GM18517 (cell line): Measurements from ENCODE around the gene MPDU1.
A peak's percentile ranks its signal among the peaks of the same experiment; 100 is the strongest.

Experiments used
- ATAC-seq: cut with Tn5 transposase; IDR thresholded peaks from one replicate; pipeline ENCODE4 v1.9.1; 2021; ENCODE audit warnings: mild to moderate bottlenecking, moderate library complexity; ENCODE audit not compliant: unreplicated experiment

MPDU1 gene

DNA sequence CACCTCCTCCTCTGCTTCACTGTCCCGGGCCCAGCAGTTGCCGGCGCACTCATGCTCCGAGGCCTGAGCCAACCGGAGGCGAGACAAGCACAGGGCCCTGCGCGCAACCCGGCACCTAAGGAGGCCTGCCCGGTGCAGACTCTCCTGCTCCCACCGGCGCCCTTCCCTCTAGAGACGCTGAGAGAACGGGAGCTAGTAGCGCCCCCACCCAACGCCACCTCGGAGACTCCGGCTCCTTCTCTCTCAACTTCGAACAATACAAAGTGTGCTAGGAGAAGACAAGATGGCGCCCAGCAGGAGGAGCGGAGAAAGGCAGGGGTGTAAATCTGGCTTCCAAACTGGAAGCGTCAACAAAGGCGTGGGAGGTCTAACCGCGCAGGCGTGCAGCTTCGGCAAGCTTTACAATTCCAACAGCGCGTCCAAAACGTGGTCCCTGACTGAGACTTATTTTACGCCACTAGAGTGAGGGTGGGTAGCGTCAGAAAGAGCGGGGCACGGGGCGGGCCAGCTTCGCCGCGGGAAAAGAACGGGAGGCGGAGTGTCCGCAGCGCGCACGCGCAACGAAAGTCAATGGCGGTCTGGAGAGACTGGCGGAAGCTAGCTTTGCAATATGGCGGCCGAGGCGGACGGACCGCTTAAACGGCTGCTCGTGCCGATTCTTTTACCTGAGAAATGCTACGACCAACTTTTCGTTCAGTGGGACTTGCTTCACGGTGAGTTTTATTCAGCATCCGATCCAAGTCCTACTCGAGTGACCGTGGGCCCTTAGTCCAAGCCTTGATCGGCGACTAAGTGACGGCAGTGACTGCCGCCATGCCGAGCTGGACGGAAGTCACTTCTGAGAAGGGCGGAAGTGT lies at the start of gene MPDU1:
TSS of gene MPDU1 (plus strand) at position 600 of the 857 bp plus-strand sequence. CDS start at position 611, 11 bp downstream.
- ATAC-seq = peak; percentile 68

DNA sequence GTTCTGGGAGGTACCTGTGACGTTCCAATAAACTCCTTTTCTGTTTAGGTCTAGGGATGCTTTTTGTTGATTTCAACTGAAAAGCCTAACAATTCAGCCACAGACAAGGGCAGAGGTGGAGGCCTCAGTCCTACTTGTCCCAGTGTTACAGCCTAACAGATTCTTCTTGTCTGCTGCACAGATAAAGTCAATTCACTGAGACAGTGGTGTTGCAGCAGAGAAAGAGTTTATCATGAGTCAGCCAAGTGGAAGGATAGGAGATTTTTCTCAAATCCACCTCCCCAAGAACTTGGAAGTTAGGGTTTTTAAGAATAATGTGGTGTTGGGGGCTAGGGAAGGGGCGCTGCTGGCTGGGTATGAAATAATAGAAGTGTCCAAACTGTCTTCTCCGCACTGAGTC lies 45.6 kb upstream of the MPDU1 start:
- no peak for ATAC-seq

DNA sequence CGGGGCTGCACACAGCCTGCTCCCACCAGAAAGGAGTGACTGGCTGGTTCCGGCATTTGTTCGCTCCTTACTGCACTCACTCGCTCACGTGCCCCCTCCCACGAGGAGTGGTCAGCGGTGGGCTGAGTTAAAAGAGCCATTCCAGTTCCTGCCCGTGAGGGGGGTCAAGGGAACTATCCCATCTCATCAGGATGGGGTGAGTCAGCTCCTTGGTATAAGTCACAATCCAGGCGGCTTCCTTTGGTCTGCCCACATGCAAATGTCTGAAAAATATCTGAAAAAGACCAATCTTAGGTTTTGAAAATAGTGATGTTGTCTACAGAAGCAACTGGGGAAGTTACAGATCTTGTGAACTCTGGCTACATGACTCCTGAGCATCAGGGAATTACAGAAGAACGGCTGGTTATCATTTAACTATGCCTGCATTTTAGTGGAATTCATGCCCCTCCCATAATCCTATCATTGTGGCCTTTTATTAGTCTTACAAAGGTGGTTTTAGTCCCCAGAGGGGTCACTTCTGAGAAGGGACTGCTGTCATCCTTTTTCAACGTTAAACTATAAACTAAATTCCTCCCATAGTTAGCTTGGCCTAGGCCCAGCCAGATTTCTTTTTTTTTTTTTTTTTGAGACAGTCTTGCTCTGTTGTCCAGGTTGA lies 44.6 kb upstream of the MPDU1 start:
- ATAC-seq = no peak

DNA sequence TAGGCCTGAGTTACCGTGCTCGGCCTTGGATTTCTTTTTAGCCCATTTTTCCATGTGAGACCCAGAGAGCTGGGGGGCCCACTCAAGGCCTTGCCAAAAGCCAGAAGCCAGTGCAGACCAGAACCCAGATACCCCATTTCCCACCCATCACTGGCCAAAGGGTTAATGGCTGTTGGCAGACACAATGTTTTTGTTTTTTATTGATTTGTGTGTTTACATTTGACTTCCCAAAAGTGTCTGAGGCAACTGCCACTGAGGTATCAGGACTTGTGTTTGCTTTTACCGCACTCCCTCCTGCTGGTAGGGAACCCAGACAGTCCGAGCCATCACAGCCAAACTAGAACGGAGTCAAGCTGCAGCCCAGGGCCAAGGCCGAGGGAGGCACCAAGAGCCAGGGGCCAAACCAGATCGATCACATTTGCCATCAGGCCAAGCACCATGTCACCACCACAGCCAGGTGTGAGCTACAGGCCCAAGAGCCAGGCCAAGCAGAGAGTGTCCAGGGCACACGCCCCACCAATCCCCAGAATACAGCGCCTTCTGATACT lies 42.5 kb upstream of the MPDU1 start:
- ATAC-seq = no peak

DNA sequence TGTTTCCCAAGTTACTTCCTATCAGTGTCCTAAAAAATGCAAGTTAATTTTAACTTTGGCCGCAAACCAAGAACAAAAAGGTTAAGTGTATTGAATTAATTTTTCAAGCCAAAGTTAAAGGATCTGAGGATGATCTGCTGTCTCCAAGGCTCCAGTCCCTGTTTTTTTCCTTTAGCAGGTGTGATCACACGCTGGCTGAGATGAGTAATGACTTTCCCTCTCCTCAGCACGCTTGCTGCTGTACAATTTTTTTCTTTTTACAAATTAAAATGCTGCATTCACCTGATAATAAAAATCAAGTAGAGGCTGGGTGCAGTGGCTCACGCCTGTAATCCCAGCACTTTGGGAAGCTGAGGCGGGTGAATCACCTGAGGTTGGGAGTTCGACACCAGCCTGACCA lies 38.7 kb upstream of the MPDU1 start:
- ATAC-seq = no peak

DNA sequence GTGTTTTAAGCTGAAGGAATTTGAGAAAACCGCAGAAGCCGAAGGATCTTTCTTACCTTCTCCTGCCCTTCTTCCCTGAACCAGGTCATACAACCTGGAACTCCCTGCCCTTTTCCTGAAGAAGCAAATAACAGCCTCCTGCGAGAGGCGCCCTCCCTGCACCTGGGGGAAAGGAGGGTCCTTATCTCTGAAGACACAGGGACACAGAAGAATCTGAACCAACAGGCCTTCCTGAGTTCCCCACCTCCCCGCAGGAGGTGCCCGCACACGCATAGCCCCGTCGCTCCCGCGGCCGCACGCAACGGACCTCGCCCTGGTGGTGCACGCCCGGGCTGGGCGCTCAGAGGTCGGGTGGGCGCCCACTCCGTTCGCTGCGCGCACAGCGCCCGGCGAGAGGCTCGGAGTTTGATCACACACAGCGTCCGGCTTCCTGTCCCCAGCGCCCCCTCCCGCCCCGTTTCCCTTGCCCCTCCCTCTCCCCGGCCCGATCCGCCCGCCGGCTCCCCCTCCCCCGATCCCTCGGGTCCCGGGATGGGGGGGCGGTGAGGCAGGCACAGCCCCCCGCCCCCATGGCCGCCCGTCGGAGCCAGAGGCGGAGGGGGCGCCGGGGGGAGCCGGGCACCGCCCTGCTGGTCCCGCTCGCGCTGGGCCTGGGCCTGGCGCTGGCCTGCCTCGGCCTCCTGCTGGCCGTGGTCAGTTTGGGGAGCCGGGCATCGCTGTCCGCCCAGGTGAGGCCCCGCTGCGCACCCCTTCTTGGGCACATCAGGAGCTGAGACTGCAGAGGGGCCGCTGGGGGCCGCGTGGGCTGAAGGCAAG lies 34.9 kb upstream of the MPDU1 start, which contains the start of gene TNFSF12:
TSS of gene TNFSF12 (plus strand) at position 474 of the 816 bp plus-strand sequence. CDS start at position 570, 96 bp downstream.
- ATAC-seq = no peak

DNA sequence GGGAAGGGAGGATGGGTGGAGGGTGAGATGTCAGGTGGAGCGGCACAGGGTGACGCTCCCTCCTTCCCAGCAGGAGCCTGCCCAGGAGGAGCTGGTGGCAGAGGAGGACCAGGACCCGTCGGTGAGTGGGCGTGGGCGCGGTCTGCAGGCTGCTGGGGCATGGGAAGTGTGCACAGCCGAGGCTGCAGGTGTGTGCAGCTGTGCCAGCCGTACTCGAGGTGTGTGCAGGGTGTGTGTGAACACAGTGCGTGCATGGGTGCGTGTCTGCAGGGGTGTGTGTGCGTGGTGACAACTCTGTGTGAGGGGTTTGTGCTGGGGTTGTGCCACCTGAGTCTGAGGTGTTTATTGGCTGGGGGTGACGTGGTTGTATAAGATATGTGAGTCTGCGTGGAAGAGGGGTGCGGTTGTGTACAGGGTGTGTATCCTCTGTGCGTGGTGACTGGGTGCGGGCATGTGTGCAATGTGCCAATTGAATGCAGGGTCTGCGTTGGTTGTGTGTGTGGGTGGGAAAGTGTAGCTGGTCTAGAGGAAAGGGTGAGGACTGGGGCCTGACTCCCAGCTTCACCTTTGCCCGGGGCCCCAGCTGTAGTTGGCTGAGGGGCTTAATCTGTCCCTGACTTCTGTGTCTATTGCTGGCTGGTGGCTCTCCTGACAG lies 34.1 kb upstream of the MPDU1 start:
- ATAC-seq = no peak

DNA sequence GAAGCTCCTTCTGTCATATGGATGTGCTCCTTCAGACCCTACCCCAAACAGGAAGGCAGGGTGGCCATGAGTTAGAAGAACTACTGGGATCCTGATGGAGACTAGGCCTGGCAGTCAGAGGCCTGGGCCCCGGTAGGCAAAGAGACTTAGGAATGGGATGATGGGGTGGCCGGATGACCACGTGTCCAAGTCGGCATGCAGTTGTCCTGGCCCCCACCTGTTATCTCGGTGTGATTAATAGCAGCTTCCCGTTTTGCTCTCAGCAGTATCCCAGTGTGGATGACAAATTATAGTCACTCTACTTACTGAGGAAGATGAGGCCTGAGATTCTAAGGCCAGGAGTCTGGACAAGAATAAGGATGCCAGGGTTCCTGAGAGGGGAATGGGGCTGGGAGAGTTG lies 33.3 kb upstream of the MPDU1 start:
- ATAC-seq = no peak

DNA sequence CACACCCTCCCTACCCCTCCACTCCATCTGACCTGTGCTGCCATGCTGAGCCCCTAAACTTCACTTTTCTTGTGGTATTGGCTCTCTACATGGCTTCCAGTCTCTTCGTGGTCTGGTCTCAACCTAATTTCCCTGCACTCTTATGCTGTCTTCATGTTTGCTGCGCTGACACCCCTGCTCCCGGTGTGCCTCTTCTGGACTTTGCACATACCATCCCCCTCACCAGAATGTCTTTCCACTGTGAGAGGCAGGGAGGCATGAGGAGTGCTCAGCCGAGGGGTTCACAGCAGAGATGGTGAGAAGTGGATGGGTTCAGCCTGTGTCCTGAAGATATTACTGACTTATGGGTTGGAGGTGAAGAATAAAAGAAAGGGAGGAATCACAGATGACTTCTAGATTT lies 32.3 kb upstream of the MPDU1 start:
- ATAC-seq = no peak

DNA sequence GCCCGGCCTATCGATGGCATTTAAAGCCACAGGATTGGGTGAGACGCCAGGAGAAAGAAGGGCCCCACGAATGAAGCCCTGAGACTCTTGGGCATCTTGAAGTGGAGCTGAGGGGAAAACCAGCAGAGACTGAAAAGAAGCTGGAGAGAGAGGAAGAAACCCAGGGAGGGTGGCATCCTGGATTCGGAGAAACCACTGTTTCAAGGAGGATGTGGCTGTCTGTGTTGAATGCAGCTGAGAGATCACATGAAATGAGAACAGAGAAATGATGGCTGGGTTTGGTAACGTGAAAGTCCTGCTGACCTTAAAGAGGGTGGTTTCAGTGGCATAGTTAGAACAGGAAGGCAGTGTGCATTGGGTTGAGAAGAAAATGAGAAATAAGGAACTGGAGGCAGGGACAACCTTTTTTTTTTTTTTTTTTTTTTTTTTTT lies 31.0 kb upstream of the MPDU1 start:
- ATAC-seq = peak; percentile 69

DNA sequence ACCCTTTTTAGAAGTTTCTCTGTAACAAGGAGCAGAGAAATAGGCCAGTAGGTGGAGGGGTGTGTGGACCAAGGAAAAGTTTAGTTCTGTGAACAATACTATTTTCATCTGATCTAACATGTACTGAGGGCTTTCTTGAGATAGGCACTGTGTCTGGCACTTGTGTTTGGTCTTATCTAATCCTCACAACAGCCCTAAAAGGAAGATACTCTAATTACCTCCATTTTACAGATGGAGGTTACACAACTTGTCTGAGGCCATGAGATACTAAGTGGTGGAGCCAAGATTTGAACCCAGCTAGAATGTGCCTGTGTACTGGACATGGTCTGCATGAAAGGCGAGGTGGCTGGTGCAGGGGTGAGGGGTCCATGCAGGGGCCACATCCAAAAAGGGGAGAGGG lies 30.3 kb upstream of the MPDU1 start:
- ATAC-seq = no peak

DNA sequence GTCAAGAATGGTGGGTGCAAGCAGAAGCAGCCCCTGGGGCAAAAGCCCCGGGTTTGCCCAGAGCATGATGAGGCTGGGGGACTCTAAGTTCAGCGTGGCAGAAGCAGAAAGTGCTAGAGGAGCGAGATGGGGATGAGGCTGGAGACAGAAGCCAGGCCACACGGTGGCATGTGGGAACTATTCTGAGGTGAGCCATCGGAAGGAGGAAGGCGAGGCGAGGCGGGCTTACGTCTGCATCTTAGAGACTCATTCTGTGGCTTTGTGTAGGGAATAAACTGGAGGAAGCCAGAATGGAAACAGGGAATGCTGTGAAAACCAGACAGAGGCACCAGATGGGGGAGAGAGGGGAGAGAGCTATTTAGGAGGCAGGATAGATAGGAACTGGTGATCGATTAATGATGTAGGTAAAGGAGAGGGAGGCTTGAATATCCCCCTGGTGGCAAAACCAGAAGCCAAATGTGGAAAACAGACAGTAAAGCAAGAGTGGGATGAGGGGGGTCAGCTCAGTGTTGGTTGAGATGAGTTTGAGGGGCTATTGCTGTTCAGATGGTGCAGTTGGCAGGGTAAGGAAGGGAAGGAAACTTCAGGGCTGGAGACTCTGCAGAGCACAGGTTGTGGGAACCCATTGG lies 28.2 kb upstream of the MPDU1 start:
- no peak for ATAC-seq

DNA sequence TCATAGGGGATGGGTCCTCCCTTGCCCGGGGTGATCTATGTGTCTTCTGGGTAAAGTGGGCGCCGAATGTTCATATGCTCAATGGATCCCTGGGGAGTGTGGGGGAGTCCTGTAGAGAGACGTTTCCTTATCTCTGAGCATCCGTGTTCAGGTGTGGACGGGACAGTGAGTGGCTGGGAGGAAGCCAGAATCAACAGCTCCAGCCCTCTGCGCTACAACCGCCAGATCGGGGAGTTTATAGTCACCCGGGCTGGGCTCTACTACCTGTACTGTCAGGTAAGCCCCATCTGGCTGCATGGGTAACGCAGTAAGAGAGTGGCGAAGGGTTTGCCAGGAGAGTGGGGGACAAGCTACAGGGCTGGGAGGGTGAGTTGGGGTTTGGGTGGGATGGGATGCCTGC lies 27.0 kb upstream of the MPDU1 start:
- no peak for ATAC-seq

DNA sequence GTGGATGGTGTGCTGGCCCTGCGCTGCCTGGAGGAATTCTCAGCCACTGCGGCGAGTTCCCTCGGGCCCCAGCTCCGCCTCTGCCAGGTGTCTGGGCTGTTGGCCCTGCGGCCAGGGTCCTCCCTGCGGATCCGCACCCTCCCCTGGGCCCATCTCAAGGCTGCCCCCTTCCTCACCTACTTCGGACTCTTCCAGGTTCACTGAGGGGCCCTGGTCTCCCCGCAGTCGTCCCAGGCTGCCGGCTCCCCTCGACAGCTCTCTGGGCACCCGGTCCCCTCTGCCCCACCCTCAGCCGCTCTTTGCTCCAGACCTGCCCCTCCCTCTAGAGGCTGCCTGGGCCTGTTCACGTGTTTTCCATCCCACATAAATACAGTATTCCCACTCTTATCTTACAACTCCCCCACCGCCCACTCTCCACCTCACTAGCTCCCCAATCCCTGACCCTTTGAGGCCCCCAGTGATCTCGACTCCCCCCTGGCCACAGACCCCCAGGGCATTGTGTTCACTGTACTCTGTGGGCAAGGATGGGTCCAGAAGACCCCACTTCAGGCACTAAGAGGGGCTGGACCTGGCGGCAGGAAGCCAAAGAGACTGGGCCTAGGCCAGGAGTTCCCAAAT lies 26.4 kb upstream of the MPDU1 start:
- no peak for ATAC-seq

DNA sequence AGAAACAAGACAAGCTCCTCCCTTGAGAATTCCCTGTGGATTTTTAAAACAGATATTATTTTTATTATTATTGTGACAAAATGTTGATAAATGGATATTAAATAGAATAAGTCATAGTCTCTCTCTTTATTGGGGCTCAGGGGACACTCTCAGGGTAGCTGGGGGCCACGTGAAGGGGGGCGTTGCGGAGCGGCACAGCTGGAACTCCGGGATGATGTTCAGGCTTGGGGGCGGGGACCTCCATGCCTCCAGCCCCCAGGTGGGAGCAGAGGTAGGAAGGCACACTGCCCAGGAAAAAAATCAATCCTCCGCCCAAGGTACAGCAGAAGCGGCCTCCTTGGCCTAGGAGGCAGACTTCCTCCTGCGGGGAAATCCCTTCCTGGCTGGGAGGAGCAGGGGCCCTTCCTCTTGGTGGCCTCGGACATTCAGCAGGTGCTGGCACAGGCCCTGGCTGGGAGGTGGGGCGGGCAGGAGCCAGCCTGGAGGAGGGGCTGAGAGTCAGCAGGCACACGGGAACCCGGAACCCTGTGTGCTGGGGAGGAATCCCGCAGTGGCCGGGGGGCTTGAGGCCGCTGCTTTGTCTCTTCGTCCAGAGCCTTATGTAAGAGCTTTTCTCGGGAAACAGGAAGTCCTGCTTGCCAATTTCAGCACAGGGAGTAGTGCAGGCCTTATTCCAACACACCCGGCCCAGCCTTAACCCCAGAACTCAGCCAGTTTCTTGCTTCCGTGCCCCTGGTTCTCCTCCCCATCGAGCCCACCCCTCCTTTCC lies 25.7 kb upstream of the MPDU1 start:
- no peak for ATAC-seq

DNA sequence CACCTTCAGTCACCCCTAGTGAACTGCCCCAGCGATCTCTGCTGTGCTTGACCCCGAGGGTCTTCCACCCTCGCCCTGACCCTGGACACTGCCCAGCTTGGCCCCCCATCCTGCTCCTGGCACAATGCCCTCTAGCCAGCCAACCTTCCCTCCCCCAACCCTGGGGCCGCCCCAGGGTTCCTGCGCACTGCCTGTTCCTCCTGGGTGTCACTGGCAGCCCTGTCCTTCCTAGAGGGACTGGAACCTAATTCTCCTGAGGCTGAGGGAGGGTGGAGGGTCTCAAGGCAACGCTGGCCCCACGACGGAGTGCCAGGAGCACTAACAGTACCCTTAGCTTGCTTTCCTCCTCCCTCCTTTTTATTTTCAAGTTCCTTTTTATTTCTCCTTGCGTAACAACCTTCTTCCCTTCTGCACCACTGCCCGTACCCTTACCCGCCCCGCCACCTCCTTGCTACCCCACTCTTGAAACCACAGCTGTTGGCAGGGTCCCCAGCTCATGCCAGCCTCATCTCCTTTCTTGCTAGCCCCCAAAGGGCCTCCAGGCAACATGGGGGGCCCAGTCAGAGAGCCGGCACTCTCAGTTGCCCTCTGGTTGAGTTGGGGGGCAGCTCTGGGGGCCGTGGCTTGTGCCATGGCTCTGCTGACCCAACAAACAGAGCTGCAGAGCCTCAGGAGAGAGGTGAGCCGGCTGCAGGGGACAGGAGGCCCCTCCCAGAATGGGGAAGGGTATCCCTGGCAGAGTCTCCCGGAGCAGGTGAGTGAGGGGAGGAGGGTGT lies 24.9 kb upstream of the MPDU1 start, which contains the start of gene TNFSF13:
TSS of gene TNFSF13 (plus strand) at position 207 of the 776 bp plus-strand sequence. CDS start at position 497, 290 bp downstream.
- ATAC-seq = no peak

DNA sequence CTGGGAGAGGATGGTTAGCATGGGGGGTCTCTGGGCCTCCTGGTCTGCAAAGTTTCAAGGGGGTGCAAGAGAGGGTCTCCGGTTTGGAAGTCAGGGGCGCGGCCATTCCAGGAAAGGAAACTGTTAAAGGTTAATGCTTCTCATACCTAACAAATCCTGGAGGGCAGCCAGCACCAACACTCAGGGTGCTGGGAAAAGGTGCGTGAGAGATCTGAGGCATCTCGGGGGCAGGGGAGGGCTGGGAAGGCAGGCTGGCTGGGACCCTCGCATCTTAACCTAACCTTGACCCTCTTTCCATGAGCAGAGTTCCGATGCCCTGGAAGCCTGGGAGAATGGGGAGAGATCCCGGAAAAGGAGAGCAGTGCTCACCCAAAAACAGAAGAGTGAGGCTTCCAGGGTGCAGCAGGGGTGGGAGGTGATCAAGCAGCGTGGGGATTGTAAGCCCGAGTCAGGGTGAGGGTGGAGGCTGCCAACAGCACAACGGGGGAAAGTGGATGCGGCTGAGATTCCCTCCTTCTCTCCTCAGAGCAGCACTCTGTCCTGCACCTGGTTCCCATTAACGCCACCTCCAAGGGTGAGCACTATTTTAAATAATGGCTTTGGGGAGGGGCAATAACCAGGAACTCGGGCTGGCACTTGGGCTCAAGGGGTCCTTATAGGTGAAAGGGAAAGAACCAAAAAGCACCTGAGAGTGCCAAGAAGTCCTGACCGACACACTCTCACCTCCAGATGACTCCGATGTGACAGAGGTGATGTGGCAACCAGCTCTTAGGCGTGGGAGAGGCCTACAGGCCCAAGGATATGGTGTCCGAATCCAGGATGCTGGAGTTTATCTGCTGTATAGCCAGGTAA lies 24.1 kb upstream of the MPDU1 start:
- ATAC-seq = no peak
